CD4-positive, alpha-beta T cell treated with Interleukin-17A for 1 hour (primary cell): ENCODE measurements around the gene SH3BP4.

ENCODE experiments used
- DNase-seq: peaks from one replicate; pipeline ENCODE4 v3.0.0-alpha.2; 2020

Gene SH3BP4

GRCh38 chr2:234983011-234983726 lies 31.4 kb downstream of the SH3BP4 start:
- DNase-seq = no peak

DNA sequence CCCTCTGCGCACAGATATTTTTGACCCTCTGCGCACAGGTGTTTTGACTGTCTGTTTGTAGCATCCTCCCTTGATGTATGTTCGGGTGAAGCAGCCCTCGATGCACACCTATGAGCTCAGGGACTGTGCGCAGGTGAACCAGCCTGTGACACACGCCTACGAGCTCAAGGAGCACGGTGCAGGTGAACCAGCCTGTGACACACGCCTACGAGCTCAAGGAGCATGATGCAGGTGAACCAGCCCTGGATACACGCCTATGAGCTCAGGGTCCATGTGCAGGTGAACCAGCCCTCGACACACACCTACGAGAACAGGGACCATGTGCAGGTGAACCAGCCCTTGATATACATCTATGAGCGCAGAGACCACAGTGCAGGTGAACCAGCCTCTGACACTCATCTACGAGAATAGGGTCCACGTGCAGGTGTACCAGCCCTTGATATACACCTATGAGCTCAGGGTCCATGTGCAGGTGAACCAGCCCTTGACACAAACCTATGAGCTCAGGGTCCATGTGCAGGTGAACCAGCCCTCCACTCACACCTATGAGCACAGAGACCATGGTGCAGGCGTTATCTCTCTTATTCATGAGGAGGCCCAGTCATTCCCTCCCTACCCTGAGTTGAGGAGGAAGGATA lies 33.9 kb downstream of the SH3BP4 start:
- no peak for DNase-seq

- DNase-seq = no peak
Observed at GRCh38 chr2:234986390-234986789, 34.6 kb downstream of the SH3BP4 start.

DNA sequence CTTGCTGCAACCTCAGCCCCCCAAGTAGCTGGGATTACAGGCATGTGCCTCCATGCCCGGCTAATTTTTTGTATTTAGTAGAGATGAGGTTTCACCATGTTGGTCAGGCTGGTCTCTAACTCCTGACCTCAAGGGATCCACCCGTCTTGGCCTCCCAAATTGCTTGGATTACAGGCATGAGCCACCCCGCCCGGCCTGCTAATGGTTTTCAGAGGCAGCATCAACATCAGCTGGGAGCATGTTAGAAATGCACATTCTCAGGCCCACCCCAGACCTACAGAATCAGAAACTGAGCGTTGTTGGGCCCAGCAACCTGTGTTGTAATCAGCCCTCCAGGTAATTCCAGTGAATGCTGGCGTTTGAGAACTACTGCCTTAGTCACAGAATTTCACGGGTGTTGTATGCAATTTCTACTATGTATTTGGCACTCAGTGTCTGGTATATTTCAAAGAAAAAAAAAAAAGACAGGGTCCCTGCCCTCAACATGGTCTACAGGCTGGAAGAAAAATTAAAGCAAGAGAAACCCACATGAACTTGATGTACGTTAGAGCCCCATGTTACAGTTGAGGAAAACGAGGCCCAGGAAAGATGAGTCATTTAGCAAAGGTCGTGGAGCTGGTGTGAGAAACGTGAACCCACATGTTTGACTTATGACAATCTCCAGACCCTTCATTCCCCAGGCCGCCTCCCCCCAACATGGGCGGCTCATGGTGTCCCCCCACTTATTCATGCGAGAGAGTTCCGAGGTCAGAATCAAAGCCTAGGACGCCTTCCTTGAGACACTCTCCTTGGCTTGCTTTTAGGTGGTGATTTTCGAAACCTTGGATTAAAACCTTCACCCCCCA lies 35.3 kb downstream of the SH3BP4 start:
- DNase-seq = no peak

DNA sequence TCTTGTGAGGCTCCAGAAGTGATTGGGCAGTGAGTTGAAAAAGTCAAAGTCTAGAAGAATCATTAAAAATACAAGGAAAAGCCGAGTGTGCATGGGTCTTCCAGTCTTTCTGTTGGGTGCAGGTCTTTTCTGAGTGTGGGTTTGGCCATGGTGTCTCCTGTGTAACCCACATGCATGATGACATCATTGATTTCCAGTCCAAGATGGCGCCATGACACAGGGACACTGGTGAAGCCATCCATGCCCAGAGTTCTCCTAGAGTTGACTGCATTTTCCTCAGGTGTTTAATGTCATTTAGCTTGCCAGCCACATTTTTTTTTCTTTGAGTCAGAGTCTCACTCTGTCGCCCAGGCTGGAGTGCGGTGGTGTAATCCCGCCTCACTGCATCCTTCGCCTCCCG lies 35.9 kb downstream of the SH3BP4 start:
- no peak for DNase-seq

GRCh38 chr2:234988491-234988890 lies 36.7 kb downstream of the SH3BP4 start:
- no peak for DNase-seq

DNA sequence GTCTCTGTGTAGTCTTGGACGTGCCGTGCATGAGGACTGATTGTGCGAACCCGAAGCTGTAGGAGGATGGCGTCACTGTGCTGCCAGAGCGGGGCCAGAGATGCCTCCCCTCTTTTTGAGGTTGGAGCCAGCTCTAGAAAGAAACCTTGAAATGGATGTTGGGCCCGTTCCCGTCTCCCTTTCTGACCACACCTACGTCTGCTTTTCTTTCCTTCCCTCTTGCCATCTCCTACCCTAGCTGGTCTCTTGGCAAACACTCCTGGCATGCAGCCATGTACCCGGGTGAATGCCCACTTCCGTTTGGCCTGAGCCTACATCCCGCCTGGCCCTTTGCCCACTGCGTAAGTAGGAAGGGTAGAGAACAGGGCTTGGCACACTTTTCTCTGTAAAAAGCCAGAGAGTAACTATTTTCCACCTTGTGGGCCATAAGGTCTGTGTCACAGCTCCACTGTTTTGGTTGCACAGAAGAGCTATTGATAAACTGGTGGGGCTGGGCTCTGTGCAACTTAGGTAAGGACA lies 37.4 kb downstream of the SH3BP4 start:
- DNase-seq = no peak

DNA sequence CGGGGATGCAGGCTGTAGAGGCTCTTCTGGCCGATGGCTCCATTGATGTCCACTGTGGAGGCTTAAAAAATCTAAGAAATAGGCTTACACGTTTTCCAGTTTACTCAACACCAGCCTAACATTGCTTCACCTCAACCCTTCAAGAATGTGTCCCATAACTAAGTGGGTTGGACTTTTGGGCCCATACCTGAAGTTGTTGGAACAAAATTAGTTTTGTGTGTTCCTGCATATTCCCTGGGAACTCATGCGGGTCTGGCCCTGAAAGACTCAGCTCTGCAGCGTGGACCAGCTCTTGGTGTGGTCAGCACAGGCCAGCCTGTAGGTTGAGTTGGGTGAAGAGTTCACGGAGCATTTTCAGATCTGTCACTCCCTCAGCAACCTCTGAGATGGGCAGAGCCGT lies 38.5 kb downstream of the SH3BP4 start:
- no peak for DNase-seq

GRCh38 chr2:234991290-234991689 lies 39.5 kb downstream of the SH3BP4 start:
- DNase-seq = no peak

DNA sequence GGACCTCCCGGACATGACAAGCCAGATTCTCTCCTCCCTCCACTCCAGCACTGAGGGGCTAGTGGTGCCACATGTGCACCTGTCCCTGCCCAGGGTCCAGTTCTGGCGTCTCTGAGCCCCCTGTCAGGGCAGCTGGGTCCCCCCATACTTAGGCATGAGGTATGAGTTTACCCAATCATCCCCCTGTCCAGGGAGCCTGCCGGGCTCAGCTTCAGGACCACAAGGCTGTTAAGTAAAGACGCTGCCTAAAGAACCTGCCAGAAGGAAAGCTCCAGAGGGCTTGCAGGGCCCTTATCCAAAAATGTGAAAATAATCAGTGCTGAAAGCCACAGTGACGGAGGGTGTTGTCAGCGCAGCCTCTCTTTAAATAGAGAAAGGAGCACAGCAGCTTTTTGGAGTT lies 40.0 kb downstream of the SH3BP4 start:
- DNase-seq = no peak

GRCh38 chr2:234992196-234992595 lies 40.4 kb downstream of the SH3BP4 start:
- no peak for DNase-seq

DNA sequence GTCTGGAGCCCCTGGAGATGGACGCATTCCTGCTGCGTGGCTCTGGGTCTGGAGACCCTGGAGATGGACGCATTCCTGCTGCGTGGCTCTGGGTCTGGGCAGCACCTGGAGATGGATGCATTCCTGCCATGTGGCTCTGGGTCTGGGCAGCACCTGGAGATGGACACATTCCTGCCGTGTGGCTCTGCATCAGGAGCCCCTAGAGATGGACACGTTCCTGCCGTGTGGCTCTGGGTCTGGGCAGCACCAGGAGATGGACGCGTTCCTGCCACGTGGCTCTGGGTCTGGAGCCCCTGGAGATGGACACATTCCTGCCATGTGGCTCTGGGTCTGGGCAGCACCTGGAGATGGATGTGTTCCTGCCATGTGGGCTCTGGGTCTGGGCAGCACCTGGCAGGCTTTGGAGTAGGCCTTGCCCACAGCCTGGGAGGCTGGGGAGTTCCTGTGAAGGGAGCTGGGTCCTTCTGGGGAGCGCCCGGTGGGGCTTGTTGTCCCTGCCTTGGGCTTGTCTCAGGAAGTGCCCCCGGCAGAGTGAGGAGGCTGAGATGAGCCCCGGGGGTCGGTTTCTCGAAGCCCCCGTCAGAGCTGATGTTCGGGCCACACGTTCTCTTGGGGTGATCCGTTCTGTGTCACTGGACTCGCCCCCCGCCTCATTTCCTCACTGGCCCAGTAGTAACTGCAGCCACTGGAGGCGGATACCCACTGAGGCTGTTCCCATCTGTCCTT lies 41.0 kb downstream of the SH3BP4 start:
- no peak for DNase-seq

GRCh38 chr2:234993541-234993981 lies 41.7 kb downstream of the SH3BP4 start:
- DNase-seq = peak; percentile 16

- no peak for DNase-seq
Observed at GRCh38 chr2:234994438-234995321, 42.9 kb downstream of the SH3BP4 start.

GRCh38 chr2:234995332-234996068 lies 43.7 kb downstream of the SH3BP4 start:
- DNase-seq = no peak

GRCh38 chr2:234996069-234996940 lies 44.5 kb downstream of the SH3BP4 start:
- no peak for DNase-seq

GRCh38 chr2:234996941-234997270 lies 45.1 kb downstream of the SH3BP4 start:
- DNase-seq = no peak

DNA sequence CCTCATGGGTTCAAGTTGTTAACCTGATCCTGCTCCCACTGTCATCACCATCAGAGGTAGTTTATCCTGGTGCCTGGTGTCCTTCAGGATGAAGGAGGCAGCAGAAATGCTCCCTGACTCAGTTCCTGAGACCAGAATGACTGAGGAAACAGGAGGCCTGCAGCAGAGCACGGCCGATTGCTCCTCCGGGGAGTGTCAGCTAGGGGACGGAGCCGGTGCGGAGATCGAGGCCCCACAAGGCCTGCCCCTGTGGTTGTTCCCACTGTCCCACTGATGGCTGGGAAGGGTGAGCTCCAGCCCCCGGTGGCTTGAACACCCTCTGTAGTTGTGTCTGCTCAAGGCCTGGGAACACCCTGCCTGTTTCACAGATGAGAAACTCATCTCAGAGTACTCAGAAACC lies 45.6 kb downstream of the SH3BP4 start:
- no peak for DNase-seq

- no peak for DNase-seq
Observed at GRCh38 chr2:234998404-234999211, 46.8 kb downstream of the SH3BP4 start.
